ENCODE data around the gene KCNJ14.

DNA sequence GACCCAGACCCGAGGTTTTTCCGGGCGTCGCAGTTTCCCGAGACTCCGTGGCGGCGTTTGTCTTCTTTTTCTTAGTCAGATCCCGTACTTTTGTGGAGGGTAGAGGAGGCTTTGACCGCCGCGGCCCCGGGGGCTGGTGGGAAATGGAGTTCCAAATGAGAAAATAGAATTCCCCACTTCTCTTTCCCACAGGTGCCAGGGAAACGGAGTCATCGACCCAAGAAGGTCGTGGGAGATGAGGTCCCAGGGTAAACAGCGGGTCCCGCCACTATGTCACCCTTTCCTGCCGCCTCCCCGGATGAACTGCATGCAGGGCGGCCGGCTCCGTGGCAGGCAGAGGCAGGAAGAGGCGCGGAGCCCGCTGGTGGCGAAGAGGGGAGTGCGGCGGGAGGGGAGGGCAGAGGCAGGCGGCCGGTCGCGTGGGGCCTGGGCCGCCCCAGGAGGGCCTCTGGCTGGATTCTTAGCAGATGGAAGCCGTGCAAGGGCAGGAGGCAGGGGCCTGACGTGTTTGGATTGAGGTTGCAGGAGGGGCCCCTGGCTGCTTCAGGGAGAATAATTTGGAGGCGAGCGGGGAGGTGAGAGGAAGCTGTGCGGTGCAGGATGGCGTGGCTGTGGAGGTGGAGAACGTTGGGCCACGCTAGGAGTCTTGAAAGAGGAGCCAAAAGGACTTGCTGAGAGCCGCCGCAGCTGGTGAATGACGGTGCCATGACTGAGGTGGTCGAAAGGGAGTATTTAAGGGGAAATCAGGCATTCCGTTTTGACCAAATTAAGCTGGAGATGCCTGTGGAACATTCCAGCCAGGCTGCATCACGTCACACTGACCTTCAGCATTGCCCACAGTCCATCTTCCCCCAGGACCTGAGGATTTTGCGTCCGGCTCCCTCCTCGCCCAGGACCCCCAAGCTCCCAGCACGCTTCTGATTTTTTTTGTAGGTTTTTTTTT, 25.5 kb downstream of the KCNJ14 start:
- TF ChIP-seq, protein P1, sequence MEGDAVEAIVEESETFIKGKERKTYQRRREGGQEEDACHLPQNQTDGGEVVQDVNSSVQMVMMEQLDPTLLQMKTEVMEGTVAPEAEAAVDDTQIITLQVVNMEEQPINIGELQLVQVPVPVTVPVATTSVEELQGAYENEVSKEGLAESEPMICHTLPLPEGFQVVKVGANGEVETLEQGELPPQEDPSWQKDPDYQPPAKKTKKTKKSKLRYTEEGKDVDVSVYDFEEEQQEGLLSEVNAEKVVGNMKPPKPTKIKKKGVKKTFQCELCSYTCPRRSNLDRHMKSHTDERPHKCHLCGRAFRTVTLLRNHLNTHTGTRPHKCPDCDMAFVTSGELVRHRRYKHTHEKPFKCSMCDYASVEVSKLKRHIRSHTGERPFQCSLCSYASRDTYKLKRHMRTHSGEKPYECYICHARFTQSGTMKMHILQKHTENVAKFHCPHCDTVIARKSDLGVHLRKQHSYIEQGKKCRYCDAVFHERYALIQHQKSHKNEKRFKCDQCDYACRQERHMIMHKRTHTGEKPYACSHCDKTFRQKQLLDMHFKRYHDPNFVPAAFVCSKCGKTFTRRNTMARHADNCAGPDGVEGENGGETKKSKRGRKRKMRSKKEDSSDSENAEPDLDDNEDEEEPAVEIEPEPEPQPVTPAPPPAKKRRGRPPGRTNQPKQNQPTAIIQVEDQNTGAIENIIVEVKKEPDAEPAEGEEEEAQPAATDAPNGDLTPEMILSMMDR (IDR thresholded peaks at IDR 0.05; ENCODE audit: low read length): no peak
- no peak for TF ChIP-seq EZH2 (optimal IDR thresholded peaks at IDR 0.05; ENCODE audit: low read depth, low read length)
